GM12878 (cell line): ENCODE data around the gene CAV2. TPM values are rescaled to one million over a fixed set of nuclear protein-coding genes. Genes with fewer than 3 reads are reported as not detected.

Experiments
- CHD2 ChIP-seq: IDR thresholded peaks from 2 replicates; pipeline ENCODE4 v1.6.1; 2011; ENCODE audit warnings: low read depth, low read length, improper control_type of control experiment, borderline replicate concordance
- JUNB ChIP-seq: IDR thresholded peaks from 2 replicates; pipeline ENCODE4 v1.6.1; 2016; ENCODE audit warnings: antibody characterized with exemption, mild to moderate bottlenecking
- JUND ChIP-seq: IDR thresholded peaks from 2 replicates; pipeline ENCODE4 v1.6.1; 2012; ENCODE audit warnings: low read depth, mild to moderate bottlenecking, low read length, improper control_type of control experiment, moderate library complexity
- LARP7 ChIP-seq: fragments of 450-650 bp; IDR thresholded peaks from 2 replicates; pipeline ENCODE4 v1.6.1; 2017; ENCODE audit warnings: mild to moderate bottlenecking
- MEF2A ChIP-seq: IDR thresholded peaks from 2 replicates; pipeline ENCODE4 v1.6.1; 2011; ENCODE audit warnings: low read depth, mild to moderate bottlenecking, low read length, moderate library complexity; ENCODE audit not compliant: insufficient read depth
- NR2F1 ChIP-seq: fragments of 450-650 bp; conservative IDR thresholded peaks from 2 replicates; pipeline ENCODE4 v1.6.1; 2017; ENCODE audit warnings: mild to moderate bottlenecking
- RAD21 ChIP-seq: IDR thresholded peaks from 2 replicates; pipeline ENCODE4 v1.6.1; 2011; ENCODE audit warnings: mild to moderate bottlenecking, low read depth, low read length, moderate library complexity; ENCODE audit not compliant: insufficient read depth
- RAD51 ChIP-seq: fragments of 450-650 bp; IDR thresholded peaks from 2 replicates; pipeline ENCODE4 v1.6.1; 2016; ENCODE audit warnings: moderate library complexity, mild to moderate bottlenecking, inconsistent platforms
- RUNX3 ChIP-seq: IDR thresholded peaks from 2 replicates; pipeline ENCODE4 v1.6.1; 2012; ENCODE audit warnings: low read length, inconsistent platforms
- SMAD1 ChIP-seq: fragments of 450-650 bp; IDR thresholded peaks from 2 replicates; pipeline ENCODE4 v1.6.1; 2018; ENCODE audit warnings: mild to moderate bottlenecking, low read depth; ENCODE audit not compliant: partially characterized antibody
- SMAD5 ChIP-seq: IDR thresholded peaks from 2 replicates; pipeline ENCODE4 v1.6.1; 2016; ENCODE audit warnings: antibody characterized with exemption, low read depth
- STAT1 ChIP-seq: fragments of 450-650 bp; conservative IDR thresholded peaks from 2 replicates; pipeline ENCODE4 v1.6.1; 2014; ENCODE audit warnings: antibody characterized with exemption, mild to moderate bottlenecking
- TARDBP ChIP-seq: IDR thresholded peaks from 2 replicates; pipeline ENCODE4 v1.6.1; 2016; ENCODE audit warnings: borderline replicate concordance
- WRNIP1 ChIP-seq: IDR thresholded peaks from 2 replicates; pipeline ENCODE4 v1.6.1; 2011; ENCODE audit warnings: low read depth, low read length, improper control_type of control experiment, borderline replicate concordance
- ZSCAN29 ChIP-seq: fragments of 450-650 bp; IDR thresholded peaks from 2 replicates; pipeline ENCODE4 v1.6.1; 2017; ENCODE audit warnings: mild to moderate bottlenecking, moderate library complexity
- polyA plus RNA-seq, 11 experiments: library from polyadenylated mRNA; depleted of rRNA in 4 of 11; unstranded in 6 of 11; stranded (reverse) in 5 of 11; fragments of >200 nt; fragmentation: Nextera tagmentation in 4 of 11; fragmentation: Illumina TruSeq in 1 of 11; extraction: Ambion mirVana in 4 of 11; extraction: Trizol in 1 of 11; gene quantifications; 1 replicate in 1 of 11; 2 replicates in 10 of 11; pipeline versions ENCODE4 v1.2.1 to v1.2.3, GENCODE V29; 2011 to 2016; ENCODE audit warnings: inconsistent platforms in 2 of 11, missing spikeins in 2 of 11, low read depth in 1 of 11
- total RNA-seq, 4 experiments: library from RNA; depleted of rRNA in 3 of 4; stranded (reverse); fragments of >200 nt in 3 of 4; fragmentation: Illumina TruSeq in 1 of 4; extraction: Trizol in 1 of 4; gene quantifications; 2 replicates each; pipeline versions ENCODE4 v1.2.1 to v1.2.3, GENCODE V29; 2013 to 2021
- TF ChIP-seq, protein P1 (sequence below): fragments of 150-350 bp; IDR thresholded peaks from 2 replicates; pipeline ENCODE4 v1.6.1; 2016; ENCODE audit warnings: low read depth, low read length
- TF ChIP-seq, protein P2 (sequence below): IDR thresholded peaks from 2 replicates; pipeline ENCODE4 v1.6.1; 2012; ENCODE audit warnings: low read depth, low read length, improper control_type of control experiment
- TF ChIP-seq, protein P3 (sequence below): fragments of 450-650 bp; IDR thresholded peaks from 2 replicates; pipeline ENCODE4 v1.6.1; 2017; ENCODE audit warnings: mild to moderate bottlenecking
- TF ChIP-seq, protein P4 (sequence below): IDR thresholded peaks from 2 replicates; pipeline ENCODE4 v1.6.1; 2011; ENCODE audit warnings: low read depth, mild to moderate bottlenecking, low read length, moderate library complexity, borderline replicate concordance; ENCODE audit errors: extremely low read depth
- TF ChIP-seq, protein P5 (sequence below): fragments of 150-350 bp; IDR thresholded peaks from 2 replicates; pipeline ENCODE4 v1.6.1; 2014; ENCODE audit warnings: mild to moderate bottlenecking, low read depth, low read length

Gene CAV2
- total and polyA plus RNA-seq, 10 of the 15 experiments (the other 5 are each of a cell fraction or from before 2014, with no cell fraction given) = 0.77 to 11.4 (median 2.5) TPM

DNA sequence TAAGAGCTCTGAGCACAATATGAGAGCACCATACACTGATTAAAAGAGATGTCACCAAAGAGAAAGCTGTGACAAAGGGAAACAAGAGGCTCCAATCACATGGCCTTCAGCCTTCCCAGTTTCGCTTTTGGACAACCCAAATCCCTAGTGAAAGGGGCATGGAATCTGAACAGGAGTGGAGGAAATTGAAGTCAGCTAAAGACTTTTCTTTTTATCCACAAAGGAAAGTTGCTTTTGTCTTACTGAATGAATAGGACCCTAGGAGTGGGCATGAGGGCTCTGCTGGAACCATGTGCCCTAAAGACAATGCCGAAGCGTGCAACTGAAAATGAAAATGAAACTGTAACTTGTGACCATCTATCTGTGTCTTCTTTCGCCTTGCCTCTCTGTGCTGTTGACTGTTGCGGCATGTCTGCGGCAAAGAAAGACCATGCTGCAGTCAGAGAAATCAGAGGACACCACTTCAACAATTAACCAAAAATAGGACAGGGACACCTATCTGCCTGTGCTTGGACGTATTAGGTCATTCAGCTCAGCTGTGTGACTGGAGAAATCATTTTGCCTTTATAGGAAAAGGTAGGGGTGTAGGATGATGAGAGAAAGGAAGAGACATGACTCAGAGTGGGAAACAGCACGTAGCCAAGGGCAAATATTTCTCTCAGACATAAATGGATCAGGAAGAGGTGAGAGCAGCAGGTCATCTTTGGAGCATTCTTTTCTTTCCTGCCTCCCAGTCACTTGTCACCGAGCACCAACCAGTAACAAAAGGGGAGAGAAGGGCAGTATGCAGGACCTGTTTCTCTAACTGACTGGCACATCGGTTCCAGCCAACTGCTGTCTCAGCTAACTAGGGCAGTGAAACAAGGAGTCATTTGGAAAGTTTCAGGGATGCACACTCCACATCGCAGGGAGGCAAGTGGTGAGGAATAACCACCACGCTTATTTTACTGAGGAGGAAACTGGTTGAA, 12.3 kb downstream of the CAV2 start (continued):
- TF ChIP-seq, protein P1, sequence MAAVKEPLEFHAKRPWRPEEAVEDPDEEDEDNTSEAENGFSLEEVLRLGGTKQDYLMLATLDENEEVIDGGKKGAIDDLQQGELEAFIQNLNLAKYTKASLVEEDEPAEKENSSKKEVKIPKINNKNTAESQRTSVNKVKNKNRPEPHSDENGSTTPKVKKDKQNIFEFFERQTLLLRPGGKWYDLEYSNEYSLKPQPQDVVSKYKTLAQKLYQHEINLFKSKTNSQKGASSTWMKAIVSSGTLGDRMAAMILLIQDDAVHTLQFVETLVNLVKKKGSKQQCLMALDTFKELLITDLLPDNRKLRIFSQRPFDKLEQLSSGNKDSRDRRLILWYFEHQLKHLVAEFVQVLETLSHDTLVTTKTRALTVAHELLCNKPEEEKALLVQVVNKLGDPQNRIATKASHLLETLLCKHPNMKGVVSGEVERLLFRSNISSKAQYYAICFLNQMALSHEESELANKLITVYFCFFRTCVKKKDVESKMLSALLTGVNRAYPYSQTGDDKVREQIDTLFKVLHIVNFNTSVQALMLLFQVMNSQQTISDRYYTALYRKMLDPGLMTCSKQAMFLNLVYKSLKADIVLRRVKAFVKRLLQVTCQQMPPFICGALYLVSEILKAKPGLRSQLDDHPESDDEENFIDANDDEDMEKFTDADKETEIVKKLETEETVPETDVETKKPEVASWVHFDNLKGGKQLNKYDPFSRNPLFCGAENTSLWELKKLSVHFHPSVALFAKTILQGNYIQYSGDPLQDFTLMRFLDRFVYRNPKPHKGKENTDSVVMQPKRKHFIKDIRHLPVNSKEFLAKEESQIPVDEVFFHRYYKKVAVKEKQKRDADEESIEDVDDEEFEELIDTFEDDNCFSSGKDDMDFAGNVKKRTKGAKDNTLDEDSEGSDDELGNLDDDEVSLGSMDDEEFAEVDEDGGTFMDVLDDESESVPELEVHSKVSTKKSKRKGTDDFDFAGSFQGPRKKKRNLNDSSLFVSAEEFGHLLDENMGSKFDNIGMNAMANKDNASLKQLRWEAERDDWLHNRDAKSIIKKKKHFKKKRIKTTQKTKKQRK = no peak
- TF ChIP-seq RAD51 (peak; percentile 83), CHD2 (no peak; the same call in 1 of the 2 replicates), RUNX3 (peak; percentile 76), NR2F1 (no peak), RAD21 (no peak), WRNIP1 (peak; percentile 66; the same call in 1 of the 2 replicates), LARP7 (no peak; the same call in 1 of the 2 replicates), TARDBP (no peak), MEF2A (0 out of 2 replicates have a peak, but pooled peaks have one; percentile 27), SMAD5 (no peak), ZSCAN29 (no peak), JUNB (peak; percentile 36), STAT1 (no peak), JUND (no peak), SMAD1 (no peak)
- TF ChIP-seq, protein P2, sequence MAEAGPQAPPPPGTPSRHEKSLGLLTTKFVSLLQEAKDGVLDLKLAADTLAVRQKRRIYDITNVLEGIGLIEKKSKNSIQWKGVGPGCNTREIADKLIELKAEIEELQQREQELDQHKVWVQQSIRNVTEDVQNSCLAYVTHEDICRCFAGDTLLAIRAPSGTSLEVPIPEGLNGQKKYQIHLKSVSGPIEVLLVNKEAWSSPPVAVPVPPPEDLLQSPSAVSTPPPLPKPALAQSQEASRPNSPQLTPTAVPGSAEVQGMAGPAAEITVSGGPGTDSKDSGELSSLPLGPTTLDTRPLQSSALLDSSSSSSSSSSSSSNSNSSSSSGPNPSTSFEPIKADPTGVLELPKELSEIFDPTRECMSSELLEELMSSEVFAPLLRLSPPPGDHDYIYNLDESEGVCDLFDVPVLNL = no peak
- TF ChIP-seq, protein P3, sequence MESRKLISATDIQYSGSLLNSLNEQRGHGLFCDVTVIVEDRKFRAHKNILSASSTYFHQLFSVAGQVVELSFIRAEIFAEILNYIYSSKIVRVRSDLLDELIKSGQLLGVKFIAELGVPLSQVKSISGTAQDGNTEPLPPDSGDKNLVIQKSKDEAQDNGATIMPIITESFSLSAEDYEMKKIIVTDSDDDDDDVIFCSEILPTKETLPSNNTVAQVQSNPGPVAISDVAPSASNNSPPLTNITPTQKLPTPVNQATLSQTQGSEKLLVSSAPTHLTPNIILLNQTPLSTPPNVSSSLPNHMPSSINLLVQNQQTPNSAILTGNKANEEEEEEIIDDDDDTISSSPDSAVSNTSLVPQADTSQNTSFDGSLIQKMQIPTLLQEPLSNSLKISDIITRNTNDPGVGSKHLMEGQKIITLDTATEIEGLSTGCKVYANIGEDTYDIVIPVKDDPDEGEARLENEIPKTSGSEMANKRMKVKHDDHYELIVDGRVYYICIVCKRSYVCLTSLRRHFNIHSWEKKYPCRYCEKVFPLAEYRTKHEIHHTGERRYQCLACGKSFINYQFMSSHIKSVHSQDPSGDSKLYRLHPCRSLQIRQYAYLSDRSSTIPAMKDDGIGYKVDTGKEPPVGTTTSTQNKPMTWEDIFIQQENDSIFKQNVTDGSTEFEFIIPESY = no peak
- TF ChIP-seq, protein P4, sequence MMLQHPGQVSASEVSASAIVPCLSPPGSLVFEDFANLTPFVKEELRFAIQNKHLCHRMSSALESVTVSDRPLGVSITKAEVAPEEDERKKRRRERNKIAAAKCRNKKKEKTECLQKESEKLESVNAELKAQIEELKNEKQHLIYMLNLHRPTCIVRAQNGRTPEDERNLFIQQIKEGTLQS = no peak
- TF ChIP-seq, protein P5, sequence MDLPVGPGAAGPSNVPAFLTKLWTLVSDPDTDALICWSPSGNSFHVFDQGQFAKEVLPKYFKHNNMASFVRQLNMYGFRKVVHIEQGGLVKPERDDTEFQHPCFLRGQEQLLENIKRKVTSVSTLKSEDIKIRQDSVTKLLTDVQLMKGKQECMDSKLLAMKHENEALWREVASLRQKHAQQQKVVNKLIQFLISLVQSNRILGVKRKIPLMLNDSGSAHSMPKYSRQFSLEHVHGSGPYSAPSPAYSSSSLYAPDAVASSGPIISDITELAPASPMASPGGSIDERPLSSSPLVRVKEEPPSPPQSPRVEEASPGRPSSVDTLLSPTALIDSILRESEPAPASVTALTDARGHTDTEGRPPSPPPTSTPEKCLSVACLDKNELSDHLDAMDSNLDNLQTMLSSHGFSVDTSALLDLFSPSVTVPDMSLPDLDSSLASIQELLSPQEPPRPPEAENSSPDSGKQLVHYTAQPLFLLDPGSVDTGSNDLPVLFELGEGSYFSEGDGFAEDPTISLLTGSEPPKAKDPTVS = no peak
